Ovary (tissue), 3 donors: ENCODE measurements around the gene PRODH.

Experiments used
- CTCF ChIP-seq, 3 donors: fragments of 450-650 bp in 2 of 3; fragments of 200-600 bp in 1 of 3; IDR thresholded peaks; one replicate each; pipeline versions ENCODE4 v1.5.1 to v1.8.0; 2016 to 2022; ENCODE audit warnings: antibody characterized with exemption in 3 of 3, mild to moderate bottlenecking in 1 of 3
- EP300 ChIP-seq: sonication (generic); formaldehyde crosslinking; IDR thresholded peaks from one replicate; pipeline ENCODE4 v1.6.1; 2017; ENCODE audit warnings: antibody characterized with exemption
- POLR2A ChIP-seq: fragments of 450-650 bp; IDR thresholded peaks from one replicate; pipeline ENCODE4 v1.6.1; 2017; ENCODE audit warnings: antibody characterized with exemption, mild to moderate bottlenecking, moderate library complexity
- donor health status: DM: no; HTN: no; CAD: no.

GRCh38 chr22:18966748-18967147 is 30.7 kb upstream of the PRODH start:
- TF ChIP-seq CTCF (IDR thresholded peaks at IDR 0.05) (no peak), EP300 (no peak), POLR2A (no peak)
